Activated CD8-positive, alpha-beta memory T cell treated with anti-CD3 and anti-CD28 coated beads for 48 hours (primary cell): Measurements from ENCODE around the gene ANKRD53.
"Not testable (repeated sequence)": the region's sequence is repeated elsewhere in the genome, so short reads cannot be mapped to it uniquely, and the experiment has no call there.

Experiments used
- DNase-seq, 3 experiments: peaks; one replicate each; pipeline ENCODE4 v3.0.0-alpha.2; 2020; ENCODE audit warnings: low read depth in 2 of 3, low spot score in 2 of 3

Gene ANKRD53

GRCh38 chr2:71006323-71006722 is 27.9 kb downstream of the ANKRD53 start:
- DNase-seq = no peak

DNA sequence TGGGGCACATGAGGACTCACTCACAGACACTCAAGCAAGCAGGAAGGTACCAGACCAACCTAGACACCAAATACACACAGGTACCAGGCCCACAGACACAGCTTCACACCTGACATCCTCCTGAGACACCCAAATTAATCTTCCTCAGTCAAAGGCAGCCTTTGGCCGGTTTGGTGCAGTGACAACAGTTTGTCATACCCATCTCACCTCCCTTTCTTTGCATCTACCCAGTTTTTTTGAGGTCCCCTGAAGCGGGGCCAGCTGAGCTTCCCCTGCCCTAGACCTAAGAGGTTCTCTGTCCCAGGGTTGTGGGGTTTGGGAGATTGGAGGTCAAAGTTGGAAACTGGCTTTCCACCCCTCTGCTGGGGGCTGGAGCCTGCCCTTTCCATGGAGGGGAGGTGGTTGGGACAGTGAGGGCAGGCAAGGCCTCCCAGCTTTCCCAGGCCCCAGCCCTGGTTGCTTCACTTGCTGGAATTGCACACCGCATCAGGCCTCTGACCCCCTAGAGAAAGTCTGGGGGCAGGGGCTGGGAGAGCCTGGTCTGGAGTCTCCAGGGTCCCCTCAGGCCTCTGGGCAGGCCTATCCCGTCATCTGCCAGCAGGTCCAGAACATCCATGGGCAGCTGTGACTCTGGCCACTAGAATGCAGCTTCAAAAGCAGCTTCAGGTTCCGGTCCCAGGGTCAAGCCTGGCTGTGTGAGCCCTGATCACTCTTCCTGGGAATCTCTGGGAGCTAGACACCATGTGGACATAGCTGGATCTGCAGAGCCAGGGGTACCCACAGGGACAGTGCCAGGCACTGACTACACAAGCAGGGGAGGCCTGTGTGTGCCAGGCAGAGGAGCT is 28.7 kb downstream of the ANKRD53 start:
- DNase-seq = no peak

DNA sequence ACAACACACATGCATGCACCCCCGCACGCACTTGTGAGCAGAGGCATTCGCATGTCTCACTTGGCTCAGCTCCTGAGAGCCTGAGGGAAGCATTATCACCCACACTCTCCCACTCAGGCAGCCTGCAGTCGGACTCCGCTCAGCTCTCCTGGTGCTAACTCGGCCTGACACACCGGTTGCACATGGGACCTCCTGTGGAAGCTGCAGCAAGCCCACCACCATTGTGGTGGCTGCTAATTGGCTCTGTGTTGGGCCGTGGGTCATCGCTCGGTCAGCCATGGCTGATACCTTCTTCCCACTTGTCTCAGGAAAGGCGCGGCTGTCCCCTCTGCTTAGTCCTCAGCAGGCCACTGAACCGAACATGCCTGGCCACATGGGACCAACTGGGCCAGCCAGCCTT is 29.9 kb downstream of the ANKRD53 start:
- no peak for DNase-seq

GRCh38 chr2:71011786-71012185 is 33.4 kb downstream of the ANKRD53 start:
- not testable (repeated sequence) for DNase-seq

DNA sequence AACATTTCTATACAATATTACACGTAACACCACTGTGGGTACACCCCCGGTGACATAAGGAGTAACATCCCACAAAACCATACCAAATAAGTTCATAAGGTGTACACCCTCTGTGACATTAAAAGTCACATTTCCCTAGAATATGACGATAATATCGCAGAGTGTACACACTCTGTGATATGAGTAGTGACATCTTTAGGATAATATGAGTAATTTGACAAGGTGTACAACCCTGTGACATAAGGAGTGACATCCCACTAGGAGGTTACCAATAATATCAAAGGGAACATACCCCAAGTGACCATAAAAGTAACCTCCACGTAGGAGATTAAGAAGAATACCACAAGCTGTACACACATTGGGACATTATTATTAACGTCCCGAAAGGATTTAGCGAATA is 40.2 kb downstream of the ANKRD53 start:
- no peak for DNase-seq

DNA sequence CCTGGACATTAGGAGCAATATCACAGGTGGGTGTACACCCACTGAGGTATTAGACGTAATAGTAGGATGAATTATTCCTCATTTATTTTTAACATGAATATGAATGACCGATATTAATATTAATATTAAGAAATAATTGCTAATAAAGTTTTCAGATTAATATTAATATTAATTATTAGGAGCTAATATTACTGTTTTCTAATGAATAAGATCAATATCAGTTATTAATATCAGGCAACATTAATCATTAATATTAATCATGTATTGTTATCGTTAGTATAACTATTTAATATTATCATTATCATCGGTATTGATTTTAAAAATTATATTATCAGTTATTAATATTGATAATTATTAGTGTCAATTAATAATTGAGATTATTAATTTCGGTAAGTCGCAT is 41.6 kb downstream of the ANKRD53 start:
- DNase-seq = not testable (repeated sequence)

DNA sequence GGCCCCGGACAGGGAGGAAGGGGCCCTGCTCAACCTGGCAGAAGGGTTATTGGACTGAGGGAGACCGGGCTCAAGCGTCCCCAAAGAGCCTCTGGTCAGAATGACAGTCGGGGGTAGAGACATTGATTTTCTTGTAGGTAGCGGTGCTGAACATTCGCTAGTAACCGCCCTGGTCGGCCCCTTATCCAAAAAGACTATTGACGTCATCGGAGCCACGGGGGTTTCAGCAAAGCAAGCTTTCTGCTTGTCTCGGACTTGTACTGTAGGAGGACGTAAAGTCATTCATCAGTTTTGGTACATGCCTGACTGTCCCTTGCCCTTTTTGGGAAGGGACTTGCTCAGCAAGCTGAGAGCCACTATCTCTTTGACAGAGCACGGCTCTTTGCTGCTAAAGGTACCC is 43.0 kb downstream of the ANKRD53 start:
- not testable (repeated sequence) for DNase-seq

- peak in 2 of 3 experiments; percentile 24 to 26 for DNase-seq
Observed at GRCh38 chr2:71023553-71024243, 45.3 kb downstream of the ANKRD53 start.
